ENCODE measurements around the gene CFAP251. TPM values are rescaled to one million over a fixed set of nuclear protein-coding genes. Genes with fewer than 3 reads are reported as not detected.
A peak's percentile ranks its signal among the peaks of the same experiment; 100 is the strongest.
"Not testable (repeated sequence)": the region's sequence is repeated elsewhere in the genome, so short reads cannot be mapped to it uniquely, and the experiment has no call there.

CFAP251 gene
- total RNA-seq, 4 donors from 2014 or later: 2.3 to 4.4 (median 2.6) TPM

GRCh38 chr12:122036153-122036552 lies 117.8 kb downstream of the CFAP251 start:
- Histone ChIP-seq H3K27me3 (no peaks in the 10 kb centered on the region), H3K4me1 (peaks cover 15% of the 10 kb centered on the region), H3K27ac (peak overlapping the region; percentile 60), H3K36me3 (peaks cover 14% of the 10 kb centered on the region), H3K4me3 (no peak overlapping the region), H3K9me3 (no peaks in the 10 kb centered on the region)
- TF ChIP-seq POLR2AphosphoS5 (IDR thresholded peaks at IDR 0.05) (no peak), POLR2A (IDR thresholded peaks at IDR 0.05) (no peak), CTCF (IDR thresholded peaks at IDR 0.05) (no peak), EP300 (IDR thresholded peaks at IDR 0.05) (no peak)
- no peak for DNase-seq (ENCODE audit: low spot score in 2 of 2)
- WGBS: 83% methylated on average over 6 of the region's 6 CpGs

- WGBS: 89% methylated on average over 21 of the region's 21 CpGs
- Histone ChIP-seq H3K36me3 (peaks cover 33% of the 10 kb centered on the region), H3K27me3 (no peaks in the 10 kb centered on the region), H3K4me3 (no peak overlapping the region), H3K4me1 (peaks cover 2% of the 10 kb centered on the region), H3K27ac (no peak overlapping the region), H3K9me3 (no peaks in the 10 kb centered on the region)
- TF ChIP-seq CTCF (IDR thresholded peaks at IDR 0.05) (no peak), POLR2AphosphoS5 (IDR thresholded peaks at IDR 0.05) (no peak), EP300 (IDR thresholded peaks at IDR 0.05) (no peak), POLR2A (IDR thresholded peaks at IDR 0.05) (no peak)
- no peak for DNase-seq (ENCODE audit: low spot score in 2 of 2)
These were observed 122.4 kb downstream of the CFAP251 start for GRCh38 chr12:122040579-122041386.

- H3K9me3 ChIP-seq; H3K4me1 ChIP-seq; H3K27me3 ChIP-seq; DNase-seq (ENCODE audit: low spot score in 2 of 2); H3K4me3 ChIP-seq; H3K27ac ChIP-seq: not testable (repeated sequence)
- 89% methylated on average over 3 of the region's 3 CpGs for WGBS
- H3K36me3 ChIP-seq: peaks cover 31% of the 10 kb centered on the region
These were observed 123.1 kb downstream of the CFAP251 start for GRCh38 chr12:122041458-122041857.

- no peak for TF ChIP-seq POLR2A (IDR thresholded peaks at IDR 0.05)
- no peak for TF ChIP-seq EP300 (IDR thresholded peaks at IDR 0.05)
- TF ChIP-seq CTCF (IDR thresholded peaks at IDR 0.05): no peak
- TF ChIP-seq POLR2AphosphoS5 (IDR thresholded peaks at IDR 0.05): no peak
- Histone ChIP-seq H3K27ac (no peak overlapping the region), H3K27me3 (no peaks in the 10 kb centered on the region), H3K36me3 (peaks cover 31% of the 10 kb centered on the region), H3K4me1 (no peaks in the 10 kb centered on the region), H3K9me3 (no peaks in the 10 kb centered on the region), H3K4me3 (no peak overlapping the region)
- 77% methylated on average over 11 of the region's 11 CpGs for WGBS
- no peak for DNase-seq (ENCODE audit: low spot score in 2 of 2)
These were observed 124.5 kb downstream of the CFAP251 start for GRCh38 chr12:122042910-122043309.

- H3K4me3 ChIP-seq: no peak overlapping the region
- no peaks in the 10 kb centered on the region for H3K27me3 ChIP-seq
- no peak overlapping the region for H3K27ac ChIP-seq
- no peak for TF ChIP-seq POLR2A (IDR thresholded peaks at IDR 0.05)
- TF ChIP-seq CTCF (IDR thresholded peaks at IDR 0.05): no peak
- TF ChIP-seq POLR2AphosphoS5 (IDR thresholded peaks at IDR 0.05): no peak
- no peak for TF ChIP-seq EP300 (IDR thresholded peaks at IDR 0.05)
- H3K4me1 ChIP-seq: no peaks in the 10 kb centered on the region
- H3K36me3 ChIP-seq: peaks cover 30% of the 10 kb centered on the region
- WGBS: 87% methylated on average over 15 of the region's 15 CpGs
- no peaks in the 10 kb centered on the region for H3K9me3 ChIP-seq
- DNase-seq (ENCODE audit: low spot score in 2 of 2): no peak
These were observed 125.1 kb downstream of the CFAP251 start for GRCh38 chr12:122043476-122043875.

Data from suprapubic skin (tissue), 4 donors.